Ishikawa (cell line): Measurements from ENCODE around the gene TBC1D1.
A peak's percentile ranks its signal among the peaks of the same experiment; 100 is the strongest.

Experiments
- CEBPB ChIP-seq: IDR thresholded peaks from 2 replicates; pipeline ENCODE4 v1.6.1; 2012
- CREB1 ChIP-seq: IDR thresholded peaks from 2 replicates; pipeline ENCODE4 v1.6.1; 2012; ENCODE audit warnings: low read depth
- EGR1 ChIP-seq: IDR thresholded peaks from 2 replicates; pipeline ENCODE4 v1.6.1; 2012
- EP300 ChIP-seq: IDR thresholded peaks from 2 replicates; pipeline ENCODE4 v1.6.1; 2012; ENCODE audit warnings: borderline replicate concordance
- FOXM1 ChIP-seq: IDR thresholded peaks from 2 replicates; pipeline ENCODE4 v1.6.1; 2012; ENCODE audit warnings: low read depth, borderline replicate concordance
- MAX ChIP-seq: IDR thresholded peaks from 2 replicates; pipeline ENCODE4 v1.6.1; 2012
- NFIC ChIP-seq: IDR thresholded peaks from 2 replicates; pipeline ENCODE4 v1.6.1; 2012
- RAD21 ChIP-seq: IDR thresholded peaks from 2 replicates; pipeline ENCODE4 v1.6.1; 2012; ENCODE audit warnings: low read depth
- TAF1 ChIP-seq: IDR thresholded peaks from 2 replicates; pipeline ENCODE4 v1.6.1; 2012; ENCODE audit warnings: low read depth, mild to moderate bottlenecking
- TCF12 ChIP-seq: IDR thresholded peaks from 2 replicates; pipeline ENCODE4 v1.6.1; 2012; ENCODE audit warnings: low read depth
- TEAD4 ChIP-seq: IDR thresholded peaks from 2 replicates; pipeline ENCODE4 v1.6.1; 2012
- USF1 ChIP-seq: IDR thresholded peaks from 2 replicates; pipeline ENCODE4 v1.6.1; 2012
- YY1 ChIP-seq: IDR thresholded peaks from 2 replicates; pipeline ENCODE4 v1.6.1; 2012; ENCODE audit warnings: low read depth
- ZBTB7A ChIP-seq: IDR thresholded peaks from 2 replicates; pipeline ENCODE4 v1.6.1; 2012; ENCODE audit warnings: low read depth
- TF ChIP-seq, protein P1 (sequence below): IDR thresholded peaks from 2 replicates; pipeline ENCODE4 v1.6.1; 2012; ENCODE audit warnings: low read depth, mild to moderate bottlenecking

Gene TBC1D1

DNA sequence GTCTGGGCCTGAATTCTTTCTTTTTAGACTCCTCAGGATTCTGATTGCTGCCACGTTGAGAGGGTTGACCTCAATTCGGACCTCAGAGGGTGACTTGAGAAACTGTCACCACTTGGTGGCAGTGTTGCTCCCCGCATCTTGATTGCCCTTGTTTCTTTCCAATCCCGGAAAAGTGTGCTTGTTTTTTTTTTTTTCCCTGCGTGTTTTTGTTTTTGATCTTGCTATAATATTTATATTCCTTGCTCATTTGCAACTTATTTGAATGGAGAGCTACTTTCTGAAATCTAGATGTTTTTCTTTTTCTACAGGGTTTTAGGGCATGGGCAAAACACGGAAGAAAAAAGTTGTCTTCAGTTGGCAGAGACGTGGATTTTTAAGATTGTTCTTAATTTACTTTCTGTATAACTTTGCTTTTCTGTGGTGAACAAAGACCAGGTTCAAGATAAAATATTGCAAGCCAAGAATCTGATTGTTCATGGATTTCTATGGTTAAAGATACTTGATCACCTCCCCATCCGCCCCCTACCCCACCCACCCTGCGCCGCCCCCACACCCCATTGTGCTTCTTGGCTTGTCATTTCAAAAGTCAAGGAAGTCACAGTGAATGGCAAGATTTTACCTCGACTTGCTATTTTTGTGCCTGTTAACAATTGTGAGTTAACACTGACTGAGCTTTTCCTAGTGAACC is 171.3 kb downstream of the TBC1D1 start:
- TF ChIP-seq RAD21 (peak; percentile 86), ZBTB7A (no peak), NFIC (no peak), YY1 (no peak)
- TF ChIP-seq, protein P1, sequence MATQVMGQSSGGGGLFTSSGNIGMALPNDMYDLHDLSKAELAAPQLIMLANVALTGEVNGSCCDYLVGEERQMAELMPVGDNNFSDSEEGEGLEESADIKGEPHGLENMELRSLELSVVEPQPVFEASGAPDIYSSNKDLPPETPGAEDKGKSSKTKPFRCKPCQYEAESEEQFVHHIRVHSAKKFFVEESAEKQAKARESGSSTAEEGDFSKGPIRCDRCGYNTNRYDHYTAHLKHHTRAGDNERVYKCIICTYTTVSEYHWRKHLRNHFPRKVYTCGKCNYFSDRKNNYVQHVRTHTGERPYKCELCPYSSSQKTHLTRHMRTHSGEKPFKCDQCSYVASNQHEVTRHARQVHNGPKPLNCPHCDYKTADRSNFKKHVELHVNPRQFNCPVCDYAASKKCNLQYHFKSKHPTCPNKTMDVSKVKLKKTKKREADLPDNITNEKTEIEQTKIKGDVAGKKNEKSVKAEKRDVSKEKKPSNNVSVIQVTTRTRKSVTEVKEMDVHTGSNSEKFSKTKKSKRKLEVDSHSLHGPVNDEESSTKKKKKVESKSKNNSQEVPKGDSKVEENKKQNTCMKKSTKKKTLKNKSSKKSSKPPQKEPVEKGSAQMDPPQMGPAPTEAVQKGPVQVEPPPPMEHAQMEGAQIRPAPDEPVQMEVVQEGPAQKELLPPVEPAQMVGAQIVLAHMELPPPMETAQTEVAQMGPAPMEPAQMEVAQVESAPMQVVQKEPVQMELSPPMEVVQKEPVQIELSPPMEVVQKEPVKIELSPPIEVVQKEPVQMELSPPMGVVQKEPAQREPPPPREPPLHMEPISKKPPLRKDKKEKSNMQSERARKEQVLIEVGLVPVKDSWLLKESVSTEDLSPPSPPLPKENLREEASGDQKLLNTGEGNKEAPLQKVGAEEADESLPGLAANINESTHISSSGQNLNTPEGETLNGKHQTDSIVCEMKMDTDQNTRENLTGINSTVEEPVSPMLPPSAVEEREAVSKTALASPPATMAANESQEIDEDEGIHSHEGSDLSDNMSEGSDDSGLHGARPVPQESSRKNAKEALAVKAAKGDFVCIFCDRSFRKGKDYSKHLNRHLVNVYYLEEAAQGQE, result no peak

DNA sequence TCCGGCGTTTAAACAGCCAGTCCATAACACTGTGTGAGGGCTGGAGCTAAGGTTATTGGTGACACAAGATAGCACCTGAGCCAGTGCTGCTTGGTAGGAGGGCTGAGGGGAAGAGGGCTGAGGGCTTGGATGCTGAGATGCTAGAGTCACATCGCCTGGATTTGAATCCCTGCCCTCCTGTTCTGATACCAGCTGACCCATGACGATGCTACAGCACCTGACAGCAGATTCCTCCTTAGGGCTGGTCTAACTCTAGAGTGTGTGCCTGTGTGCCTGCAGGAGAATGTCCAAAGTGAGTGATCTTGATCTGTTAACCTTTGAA is 171.9 kb downstream of the TBC1D1 start:
- TF ChIP-seq FOXM1 (no peak), CREB1 (no peak), MAX (no peak), EP300 (no peak), YY1 (no peak), RAD21 (no peak), EGR1 (no peak), USF1 (no peak), NFIC (no peak), CEBPB (no peak), ZBTB7A (no peak)

GRCh38 chr4:38065176-38065575 is 174.3 kb downstream of the TBC1D1 start:
- TF ChIP-seq CREB1, result no peak
- no peak for TF ChIP-seq YY1
- TF ChIP-seq EP300, result no peak
- no peak for TF ChIP-seq EGR1
- TF ChIP-seq ZBTB7A, result no peak
- TF ChIP-seq, protein P1, result no peak
- TF ChIP-seq USF1, result no peak
- no peak for TF ChIP-seq MAX
- TF ChIP-seq TAF1, result no peak

DNA sequence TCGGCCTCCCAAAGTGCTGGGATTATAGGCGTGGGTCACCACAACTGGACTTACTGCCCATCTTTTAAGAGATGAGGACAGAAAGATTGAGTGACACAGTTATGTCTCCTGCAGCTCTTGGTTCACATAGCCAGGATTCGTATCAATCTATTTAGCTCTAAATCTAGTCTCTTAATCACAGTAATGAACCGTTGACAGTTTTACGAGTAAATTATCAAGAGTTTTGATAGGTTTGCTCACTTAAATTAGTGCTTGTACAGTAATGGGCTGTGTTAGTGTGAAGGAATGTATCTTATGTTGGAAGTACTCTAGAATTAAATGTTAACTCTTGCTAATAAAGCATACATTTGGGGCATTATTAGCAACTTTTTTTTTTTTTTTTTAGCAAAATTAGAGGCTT is 175.0 kb downstream of the TBC1D1 start:
- TF ChIP-seq MAX, result no peak
- TF ChIP-seq NFIC, result no peak
- TF ChIP-seq ZBTB7A, result no peak
- TF ChIP-seq YY1, result no peak
- no peak for TF ChIP-seq CEBPB
- no peak for TF ChIP-seq CREB1
- TF ChIP-seq TAF1, result no peak
- no peak for TF ChIP-seq FOXM1
- TF ChIP-seq RAD21, result no peak
- TF ChIP-seq, protein P1, result no peak
- no peak for TF ChIP-seq EP300
- TF ChIP-seq USF1, result no peak
- TF ChIP-seq TCF12, result no peak
- no peak for TF ChIP-seq EGR1
- no peak for TF ChIP-seq TEAD4
